GM21528 (cell line): Measurements from ENCODE around the gene PTPRD.

Experiments
- ATAC-seq: cut with Tn5 transposase; IDR thresholded peaks from one replicate; pipeline ENCODE4 v1.9.1; 2021; ENCODE audit warnings: mild to moderate bottlenecking, moderate library complexity; ENCODE audit not compliant: unreplicated experiment, low FRiP score

The PTPRD gene

GRCh38 chr9:8457816-8458215 lies 2155.0 kb downstream of the PTPRD start:
- ATAC-seq, result no peak

GRCh38 chr9:8457055-8457454 lies 2155.7 kb downstream of the PTPRD start:
- no peak for ATAC-seq

- no peak for ATAC-seq
Observed at GRCh38 chr9:8456344-8456743, 2156.5 kb downstream of the PTPRD start.

- ATAC-seq, result no peak
Observed at GRCh38 chr9:8450810-8451545, 2161.8 kb downstream of the PTPRD start.

GRCh38 chr9:8448226-8448625 lies 2164.6 kb downstream of the PTPRD start:
- ATAC-seq, result no peak

GRCh38 chr9:8447601-8448000 lies 2165.2 kb downstream of the PTPRD start:
- ATAC-seq, result no peak

GRCh38 chr9:8437876-8438275 lies 2174.9 kb downstream of the PTPRD start:
- ATAC-seq, result no peak

GRCh38 chr9:8437259-8437658 lies 2175.5 kb downstream of the PTPRD start:
- no peak for ATAC-seq

- no peak for ATAC-seq
Observed at GRCh38 chr9:8436786-8437185, 2176.0 kb downstream of the PTPRD start.

- ATAC-seq, result no peak
Observed at GRCh38 chr9:8434621-8435020, 2178.2 kb downstream of the PTPRD start.

- no peak for ATAC-seq
Observed at GRCh38 chr9:8432224-8432623, 2180.6 kb downstream of the PTPRD start.

- ATAC-seq, result no peak
Observed at GRCh38 chr9:8431505-8431904, 2181.3 kb downstream of the PTPRD start.

- no peak for ATAC-seq
Observed at GRCh38 chr9:8430945-8431344, 2181.9 kb downstream of the PTPRD start.

GRCh38 chr9:8429768-8430167 lies 2183.0 kb downstream of the PTPRD start:
- no peak for ATAC-seq

- ATAC-seq, result no peak
Observed at GRCh38 chr9:8429157-8429556, 2183.6 kb downstream of the PTPRD start.

- ATAC-seq, result no peak
Observed at GRCh38 chr9:8428389-8428788, 2184.4 kb downstream of the PTPRD start.

GRCh38 chr9:8424786-8425410 lies 2187.9 kb downstream of the PTPRD start:
- ATAC-seq, result no peak

- no peak for ATAC-seq
Observed at GRCh38 chr9:8420416-8420815, 2192.4 kb downstream of the PTPRD start.

- ATAC-seq, result no peak
Observed at GRCh38 chr9:8419596-8420275, 2193.1 kb downstream of the PTPRD start.

GRCh38 chr9:8417341-8417740 lies 2195.5 kb downstream of the PTPRD start:
- ATAC-seq, result no peak

- ATAC-seq, result no peak
Observed at GRCh38 chr9:8412327-8412726, 2200.5 kb downstream of the PTPRD start.
